Measurements from ENCODE around the gene MRPL14. TPM values are rescaled to one million over a fixed set of nuclear protein-coding genes. Genes with fewer than 3 reads are reported as not detected.

The MRPL14 gene
- total RNA-seq, 1 experiment from 2014 or later, result 103 TPM

DNA sequence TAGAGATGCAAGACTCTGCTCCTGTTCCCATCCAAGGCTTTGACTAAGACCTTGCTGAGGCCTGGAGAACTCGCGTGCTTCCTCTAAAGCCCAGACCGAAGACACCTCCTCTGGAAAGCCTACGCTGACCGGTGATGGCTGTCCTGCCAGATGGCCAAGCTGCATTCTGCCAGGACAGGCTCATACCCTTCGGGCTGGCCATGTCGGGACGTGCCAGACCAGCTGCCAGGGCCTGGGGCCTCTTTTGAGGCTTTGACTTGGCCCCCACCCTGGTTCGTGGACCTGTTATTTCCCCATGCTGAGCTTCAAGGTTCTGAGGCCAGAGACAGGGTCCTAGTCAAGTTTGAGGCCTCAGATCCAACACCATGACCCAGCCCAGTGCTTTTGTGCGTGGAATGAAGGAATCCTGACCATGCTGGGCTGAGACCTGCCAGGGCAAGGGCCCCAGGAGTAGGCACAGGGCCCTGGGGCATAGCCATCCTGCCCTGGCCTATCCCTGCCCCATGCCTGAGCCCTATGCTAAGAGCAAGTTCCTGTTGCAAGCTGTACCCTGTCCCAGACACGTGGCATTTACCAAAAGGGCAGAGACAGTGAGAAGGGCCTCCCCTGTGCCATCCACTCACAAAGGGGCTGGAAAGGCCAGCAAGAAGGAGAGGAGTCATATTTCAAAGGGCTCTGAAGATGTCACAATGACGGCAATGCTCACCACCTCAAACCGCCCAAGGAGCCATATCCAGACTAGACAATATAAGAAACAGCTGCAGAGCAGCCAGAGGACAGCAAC, 42.8 kb downstream of the MRPL14 start:
- CTCF ChIA-PET, result interaction anchor here (0.5 to 0.7 kb wide), 7 partner anchors 35 to 1062 kb away, joined by 3 to 15 read pairs (median 3); no protein-coding TSS in a partner anchor
- Mint-ChIP-seq H3K36me3 (ENCODE audit: insufficient read depth, unreplicated experiment) (peaks cover 20% of the 10 kb centered on the region), H3K27ac (ENCODE audit: unreplicated experiment) (no peak overlapping the region), H3K27me3 (ENCODE audit: unreplicated experiment) (no peaks in the 10 kb centered on the region), H3K4me3 (ENCODE audit: low read depth, unreplicated experiment) (no peak overlapping the region), H3K9me3 (ENCODE audit: low read depth, unreplicated experiment) (no peaks in the 10 kb centered on the region), H3K4me1 (ENCODE audit: low read depth, unreplicated experiment) (peaks cover 10% of the 10 kb centered on the region)
- TF ChIP-seq, protein P1, sequence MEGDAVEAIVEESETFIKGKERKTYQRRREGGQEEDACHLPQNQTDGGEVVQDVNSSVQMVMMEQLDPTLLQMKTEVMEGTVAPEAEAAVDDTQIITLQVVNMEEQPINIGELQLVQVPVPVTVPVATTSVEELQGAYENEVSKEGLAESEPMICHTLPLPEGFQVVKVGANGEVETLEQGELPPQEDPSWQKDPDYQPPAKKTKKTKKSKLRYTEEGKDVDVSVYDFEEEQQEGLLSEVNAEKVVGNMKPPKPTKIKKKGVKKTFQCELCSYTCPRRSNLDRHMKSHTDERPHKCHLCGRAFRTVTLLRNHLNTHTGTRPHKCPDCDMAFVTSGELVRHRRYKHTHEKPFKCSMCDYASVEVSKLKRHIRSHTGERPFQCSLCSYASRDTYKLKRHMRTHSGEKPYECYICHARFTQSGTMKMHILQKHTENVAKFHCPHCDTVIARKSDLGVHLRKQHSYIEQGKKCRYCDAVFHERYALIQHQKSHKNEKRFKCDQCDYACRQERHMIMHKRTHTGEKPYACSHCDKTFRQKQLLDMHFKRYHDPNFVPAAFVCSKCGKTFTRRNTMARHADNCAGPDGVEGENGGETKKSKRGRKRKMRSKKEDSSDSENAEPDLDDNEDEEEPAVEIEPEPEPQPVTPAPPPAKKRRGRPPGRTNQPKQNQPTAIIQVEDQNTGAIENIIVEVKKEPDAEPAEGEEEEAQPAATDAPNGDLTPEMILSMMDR (IDR thresholded peaks at IDR 0.05; ENCODE audit: unreplicated experiment), result no peak
- intact Hi-C loops (cut with micrococcal nuclease; ENCODE audit: unreplicated experiment), result no loop called here
- DNase-seq, result no peak
- BruUV-seq (replicated peaks), result no TSS peak

GRCh38 chr6:44082872-44083321, 44.4 kb downstream of the MRPL14 start:
- CTCF ChIA-PET, result interaction anchor here (0.7 kb wide), 1 partner anchor 30 kb away, joined by 9 read pairs; no protein-coding TSS in a partner anchor
- Mint-ChIP-seq H3K4me1 (ENCODE audit: low read depth, unreplicated experiment) (peaks cover 25% of the 10 kb centered on the region), H3K27ac (ENCODE audit: unreplicated experiment) (no peak overlapping the region), H3K4me3 (ENCODE audit: low read depth, unreplicated experiment) (no peak overlapping the region), H3K27me3 (ENCODE audit: unreplicated experiment) (no peaks in the 10 kb centered on the region), H3K36me3 (ENCODE audit: insufficient read depth, unreplicated experiment) (peaks cover 21% of the 10 kb centered on the region), H3K9me3 (ENCODE audit: low read depth, unreplicated experiment) (no peaks in the 10 kb centered on the region)
- no peak for DNase-seq
- TF ChIP-seq, protein P1 (IDR thresholded peaks at IDR 0.05; ENCODE audit: unreplicated experiment), result no peak
- no TSS peak for BruUV-seq (replicated peaks)
- intact Hi-C loops (cut with micrococcal nuclease; ENCODE audit: unreplicated experiment), result no loop called here

DNA sequence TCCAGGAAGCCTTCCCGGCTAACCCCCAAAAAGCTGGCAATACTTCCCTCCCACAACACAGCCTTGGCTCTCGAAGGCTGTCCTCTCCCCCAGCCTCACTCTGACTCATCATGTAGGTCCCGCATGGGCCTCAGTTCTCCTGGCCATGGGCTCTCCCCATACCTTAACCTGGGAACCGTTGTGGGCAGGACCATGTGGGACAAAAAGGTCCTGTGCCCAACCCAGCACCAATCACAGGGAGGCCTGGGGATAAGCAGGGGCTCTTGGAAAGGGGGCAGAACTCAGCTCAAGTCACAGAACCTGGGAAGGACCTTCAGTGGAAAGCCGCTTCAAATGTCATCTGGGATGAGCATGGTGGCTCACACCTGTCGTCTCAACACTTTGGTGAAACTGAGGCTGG, 45.5 kb downstream of the MRPL14 start:
- TF ChIP-seq, protein P1 (IDR thresholded peaks at IDR 0.05; ENCODE audit: unreplicated experiment), result no peak
- DNase-seq, result no peak
- CTCF ChIA-PET, result no interaction called here
- no TSS peak for BruUV-seq (replicated peaks)
- H3K4me1 Mint-ChIP-seq (ENCODE audit: low read depth, unreplicated experiment), result peaks cover 27% of the 10 kb centered on the region
- no peaks in the 10 kb centered on the region for H3K9me3 Mint-ChIP-seq (ENCODE audit: low read depth, unreplicated experiment)
- H3K36me3 Mint-ChIP-seq (ENCODE audit: insufficient read depth, unreplicated experiment), result peaks cover 14% of the 10 kb centered on the region
- H3K4me3 Mint-ChIP-seq (ENCODE audit: low read depth, unreplicated experiment), result no peak overlapping the region
- intact Hi-C loops (cut with micrococcal nuclease; ENCODE audit: unreplicated experiment), result no loop called here
- H3K27me3 Mint-ChIP-seq (ENCODE audit: unreplicated experiment), result no peaks in the 10 kb centered on the region
- H3K27ac Mint-ChIP-seq (ENCODE audit: unreplicated experiment), result no peak overlapping the region

DNA sequence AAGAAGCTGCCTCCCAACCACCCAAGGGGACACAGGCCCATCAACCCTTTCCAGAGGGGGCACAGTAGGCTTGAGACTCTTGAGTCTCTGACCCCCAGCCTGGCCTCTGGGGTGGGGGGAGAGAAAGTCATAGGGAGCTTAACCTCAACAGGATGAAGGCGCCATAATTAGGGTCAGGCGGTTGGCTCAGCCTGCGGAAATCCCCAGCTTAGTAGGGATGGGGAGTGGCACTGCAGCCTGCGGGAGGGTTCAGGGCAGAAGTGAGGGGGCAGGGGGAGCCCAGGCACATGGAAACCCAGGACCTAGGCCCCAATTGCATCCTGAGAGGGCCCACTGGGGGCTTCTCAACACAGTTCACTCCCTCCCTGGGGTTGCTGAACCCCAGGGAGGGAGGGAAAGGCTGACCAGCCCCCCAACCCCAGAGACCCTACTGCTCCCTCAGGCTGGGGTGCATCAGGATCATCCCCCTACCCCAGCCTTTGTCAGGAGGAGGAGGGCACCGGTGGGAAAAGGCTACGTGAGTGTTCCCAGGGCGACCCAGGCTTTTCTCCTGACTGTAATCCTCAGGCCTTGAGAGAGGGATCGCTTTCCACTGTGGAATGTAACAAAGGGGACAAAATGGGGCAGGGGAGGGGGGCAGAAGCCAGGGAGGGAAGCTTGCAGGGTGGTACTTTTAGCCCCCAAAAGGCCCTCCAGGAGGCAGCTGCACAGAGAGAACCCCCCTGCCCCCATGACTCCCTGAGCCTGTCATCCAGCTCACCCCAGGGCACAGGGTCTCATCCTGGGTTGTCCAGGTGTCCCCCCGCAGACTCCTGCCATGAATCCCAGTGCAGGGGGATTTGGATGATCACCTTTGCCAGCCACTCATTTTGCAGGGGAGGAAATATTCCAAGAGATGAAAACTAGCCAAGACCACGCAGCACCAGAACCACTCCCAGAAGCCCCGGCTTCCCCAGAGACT, 46.4 kb downstream of the MRPL14 start:
- H3K9me3 Mint-ChIP-seq (ENCODE audit: low read depth, unreplicated experiment), result no peaks in the 10 kb centered on the region

More for the DNA sequence above, 46.4 kb downstream of the MRPL14 start:
- Mint-ChIP-seq H3K27ac (ENCODE audit: unreplicated experiment) (no peak overlapping the region), H3K27me3 (ENCODE audit: unreplicated experiment) (no peaks in the 10 kb centered on the region), H3K4me1 (ENCODE audit: low read depth, unreplicated experiment) (peaks cover 34% of the 10 kb centered on the region), H3K36me3 (ENCODE audit: insufficient read depth, unreplicated experiment) (peaks cover 20% of the 10 kb centered on the region), H3K4me3 (ENCODE audit: low read depth, unreplicated experiment) (no peak overlapping the region)
- CTCF ChIA-PET, result interaction anchor here (0.5 to 2.8 kb wide), 7 partner anchors 16 to 412 kb away, joined by 3 to 47 read pairs (median 5); partner anchors contain the start of gene VEGFA
- TF ChIP-seq, protein P1 (IDR thresholded peaks at IDR 0.05; ENCODE audit: unreplicated experiment), result no peak
- intact Hi-C loops (cut with micrococcal nuclease; ENCODE audit: unreplicated experiment), result no loop called here
- DNase-seq, result no peak
- no TSS peak for BruUV-seq (replicated peaks)

Measured in Calu3 (cell line).